Measurements from ENCODE around the gene MAP3K13. TPM values are rescaled to one million over a fixed set of nuclear protein-coding genes. Genes with fewer than 3 reads are reported as not detected.

The MAP3K13 gene
- total and polyA plus RNA-seq, 2 of the 13 experiments (the other 11 are each of a cell fraction or from before 2014, with no cell fraction given): 24.2 to 26.5 TPM

DNA sequence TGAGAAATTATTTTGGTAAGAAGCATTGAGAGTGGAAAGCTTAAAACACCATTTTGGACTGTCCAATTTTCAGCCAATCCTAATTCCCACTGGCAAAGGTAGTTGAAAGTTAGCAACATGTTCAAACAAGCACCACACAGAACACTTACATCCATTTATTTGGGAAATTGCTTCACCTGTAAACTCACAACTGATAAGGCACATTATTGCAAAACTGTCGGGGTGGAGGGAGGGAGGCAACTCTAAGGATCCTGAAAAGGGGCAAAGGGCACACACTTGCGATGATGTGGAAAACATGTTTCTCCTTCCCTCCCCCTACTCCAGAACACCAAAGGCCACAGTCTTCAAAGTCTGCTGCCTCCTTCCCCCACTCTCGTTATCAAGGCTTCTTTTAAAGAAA lies 126.5 kb downstream of the MAP3K13 start (continued):
- TF ChIP-seq, protein P1, sequence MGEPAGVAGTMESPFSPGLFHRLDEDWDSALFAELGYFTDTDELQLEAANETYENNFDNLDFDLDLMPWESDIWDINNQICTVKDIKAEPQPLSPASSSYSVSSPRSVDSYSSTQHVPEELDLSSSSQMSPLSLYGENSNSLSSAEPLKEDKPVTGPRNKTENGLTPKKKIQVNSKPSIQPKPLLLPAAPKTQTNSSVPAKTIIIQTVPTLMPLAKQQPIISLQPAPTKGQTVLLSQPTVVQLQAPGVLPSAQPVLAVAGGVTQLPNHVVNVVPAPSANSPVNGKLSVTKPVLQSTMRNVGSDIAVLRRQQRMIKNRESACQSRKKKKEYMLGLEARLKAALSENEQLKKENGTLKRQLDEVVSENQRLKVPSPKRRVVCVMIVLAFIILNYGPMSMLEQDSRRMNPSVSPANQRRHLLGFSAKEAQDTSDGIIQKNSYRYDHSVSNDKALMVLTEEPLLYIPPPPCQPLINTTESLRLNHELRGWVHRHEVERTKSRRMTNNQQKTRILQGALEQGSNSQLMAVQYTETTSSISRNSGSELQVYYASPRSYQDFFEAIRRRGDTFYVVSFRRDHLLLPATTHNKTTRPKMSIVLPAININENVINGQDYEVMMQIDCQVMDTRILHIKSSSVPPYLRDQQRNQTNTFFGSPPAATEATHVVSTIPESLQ (CRISPR knock-in tag; conservative IDR thresholded peaks at IDR 0.05): no peak
- TF ChIP-seq, protein P2, sequence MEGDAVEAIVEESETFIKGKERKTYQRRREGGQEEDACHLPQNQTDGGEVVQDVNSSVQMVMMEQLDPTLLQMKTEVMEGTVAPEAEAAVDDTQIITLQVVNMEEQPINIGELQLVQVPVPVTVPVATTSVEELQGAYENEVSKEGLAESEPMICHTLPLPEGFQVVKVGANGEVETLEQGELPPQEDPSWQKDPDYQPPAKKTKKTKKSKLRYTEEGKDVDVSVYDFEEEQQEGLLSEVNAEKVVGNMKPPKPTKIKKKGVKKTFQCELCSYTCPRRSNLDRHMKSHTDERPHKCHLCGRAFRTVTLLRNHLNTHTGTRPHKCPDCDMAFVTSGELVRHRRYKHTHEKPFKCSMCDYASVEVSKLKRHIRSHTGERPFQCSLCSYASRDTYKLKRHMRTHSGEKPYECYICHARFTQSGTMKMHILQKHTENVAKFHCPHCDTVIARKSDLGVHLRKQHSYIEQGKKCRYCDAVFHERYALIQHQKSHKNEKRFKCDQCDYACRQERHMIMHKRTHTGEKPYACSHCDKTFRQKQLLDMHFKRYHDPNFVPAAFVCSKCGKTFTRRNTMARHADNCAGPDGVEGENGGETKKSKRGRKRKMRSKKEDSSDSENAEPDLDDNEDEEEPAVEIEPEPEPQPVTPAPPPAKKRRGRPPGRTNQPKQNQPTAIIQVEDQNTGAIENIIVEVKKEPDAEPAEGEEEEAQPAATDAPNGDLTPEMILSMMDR (CRISPR knock-in tag; IDR thresholded peaks at IDR 0.05): no peak
- TF ChIP-seq ZNF607 (CRISPR knock-in tag; IDR thresholded peaks at IDR 0.05; ENCODE audit: borderline replicate concordance): no peak
- no peak for TF ChIP-seq RFX1 (IDR thresholded peaks at IDR 0.05)
- TF ChIP-seq NR2C2 (CRISPR knock-in tag; IDR thresholded peaks at IDR 0.05; ENCODE audit: borderline replicate concordance): peak; percentile 49; the same call in 1 of the 2 replicates
- TF ChIP-seq ZSCAN31 (CRISPR knock-in tag; IDR thresholded peaks at IDR 0.05; ENCODE audit: low read depth): no peak
- TF ChIP-seq, protein P3, sequence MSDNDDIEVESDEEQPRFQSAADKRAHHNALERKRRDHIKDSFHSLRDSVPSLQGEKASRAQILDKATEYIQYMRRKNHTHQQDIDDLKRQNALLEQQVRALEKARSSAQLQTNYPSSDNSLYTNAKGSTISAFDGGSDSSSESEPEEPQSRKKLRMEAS (IDR thresholded peaks at IDR 0.05): no peak
- TF ChIP-seq CEBPG (CRISPR knock-in tag; IDR thresholded peaks at IDR 0.05): peak; percentile 87
- no peak for TF ChIP-seq ZNF484 (CRISPR knock-in tag; IDR thresholded peaks at IDR 0.05; ENCODE audit: borderline replicate concordance, low read depth)
- TF ChIP-seq ZNF30 (CRISPR knock-in tag; IDR thresholded peaks at IDR 0.05): no peak
- TF ChIP-seq, protein P4, sequence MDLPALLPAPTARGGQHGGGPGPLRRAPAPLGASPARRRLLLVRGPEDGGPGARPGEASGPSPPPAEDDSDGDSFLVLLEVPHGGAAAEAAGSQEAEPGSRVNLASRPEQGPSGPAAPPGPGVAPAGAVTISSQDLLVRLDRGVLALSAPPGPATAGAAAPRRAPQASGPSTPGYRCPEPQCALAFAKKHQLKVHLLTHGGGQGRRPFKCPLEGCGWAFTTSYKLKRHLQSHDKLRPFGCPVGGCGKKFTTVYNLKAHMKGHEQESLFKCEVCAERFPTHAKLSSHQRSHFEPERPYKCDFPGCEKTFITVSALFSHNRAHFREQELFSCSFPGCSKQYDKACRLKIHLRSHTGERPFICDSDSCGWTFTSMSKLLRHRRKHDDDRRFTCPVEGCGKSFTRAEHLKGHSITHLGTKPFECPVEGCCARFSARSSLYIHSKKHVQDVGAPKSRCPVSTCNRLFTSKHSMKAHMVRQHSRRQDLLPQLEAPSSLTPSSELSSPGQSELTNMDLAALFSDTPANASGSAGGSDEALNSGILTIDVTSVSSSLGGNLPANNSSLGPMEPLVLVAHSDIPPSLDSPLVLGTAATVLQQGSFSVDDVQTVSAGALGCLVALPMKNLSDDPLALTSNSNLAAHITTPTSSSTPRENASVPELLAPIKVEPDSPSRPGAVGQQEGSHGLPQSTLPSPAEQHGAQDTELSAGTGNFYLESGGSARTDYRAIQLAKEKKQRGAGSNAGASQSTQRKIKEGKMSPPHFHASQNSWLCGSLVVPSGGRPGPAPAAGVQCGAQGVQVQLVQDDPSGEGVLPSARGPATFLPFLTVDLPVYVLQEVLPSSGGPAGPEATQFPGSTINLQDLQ (CRISPR knock-in tag; IDR thresholded peaks at IDR 0.05): no peak
- TF ChIP-seq, protein P5, sequence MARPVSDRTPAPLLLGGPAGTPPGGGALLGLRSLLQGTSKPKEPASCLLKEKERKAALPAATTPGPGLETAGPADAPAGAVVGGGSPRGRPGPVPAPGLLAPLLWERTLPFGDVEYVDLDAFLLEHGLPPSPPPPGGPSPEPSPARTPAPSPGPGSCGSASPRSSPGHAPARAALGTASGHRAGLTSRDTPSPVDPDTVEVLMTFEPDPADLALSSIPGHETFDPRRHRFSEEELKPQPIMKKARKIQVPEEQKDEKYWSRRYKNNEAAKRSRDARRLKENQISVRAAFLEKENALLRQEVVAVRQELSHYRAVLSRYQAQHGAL (CRISPR knock-in tag; IDR thresholded peaks at IDR 0.05; ENCODE audit: not compliant biosample characterization): no peak
- TF ChIP-seq ZNF558 (CRISPR knock-in tag; IDR thresholded peaks at IDR 0.05; ENCODE audit: borderline replicate concordance): no peak
- TF ChIP-seq ZNF501 (CRISPR knock-in tag; IDR thresholded peaks at IDR 0.05): no peak
- no peak for TF ChIP-seq PHF21A (CRISPR knock-in tag; IDR thresholded peaks at IDR 0.05)
- TF ChIP-seq CEBPB (IDR thresholded peaks at IDR 0.05; ENCODE audit: borderline replicate concordance, low read depth, low read length): peak; percentile 80; the same call in 1 of the 2 replicates
- no peak for TF ChIP-seq ZNF670 (CRISPR knock-in tag; IDR thresholded peaks at IDR 0.05; ENCODE audit: borderline replicate concordance)
- no peak for TF ChIP-seq ZNF251 (CRISPR knock-in tag; IDR thresholded peaks at IDR 0.05)
- TF ChIP-seq MIER2 (CRISPR knock-in tag; IDR thresholded peaks at IDR 0.05): no peak
- no peak for TF ChIP-seq EZH2 (conservative IDR thresholded peaks at IDR 0.05; ENCODE audit: low read depth, low read length)
- TF ChIP-seq CENPX (CRISPR knock-in tag; IDR thresholded peaks at IDR 0.05): no peak
- no peak for TF ChIP-seq ZNF225 (CRISPR knock-in tag; IDR thresholded peaks at IDR 0.05)
- TF ChIP-seq SOX13 (IDR thresholded peaks at IDR 0.05): no peak
- peak in 1 of 2 experiments; percentile 28; a peak in 1 of 4 replicates for TF ChIP-seq SOX13 (CRISPR knock-in tag; conservative IDR thresholded peaks at IDR 0.05 in 1 of 2, IDR thresholded peaks at IDR 0.05 in 1 of 2)

Measured in HepG2 (cell line).